Spleen (tissue), 7 donors: ENCODE results near the gene GJA8.

Experiments used
- CTCF ChIP-seq, 11 experiments: fragments of 200-600 bp in 7 of 11; fragments of 450-650 bp in 4 of 11; sonication (generic) in 4 of 11; IDR thresholded peaks in 8 of 11; conservative IDR thresholded peaks in 3 of 11; 1 replicate in 7 of 11; 2 replicates in 4 of 11; pipeline versions ENCODE4 v1.4.0 to v1.8.0; 2016 to 2021; ENCODE audit warnings: antibody characterized with exemption in 11 of 11, inconsistent platforms in 4 of 11, mild to moderate bottlenecking in 1 of 11
- POLR2A ChIP-seq, 3 donors: fragments of 450-650 bp; IDR thresholded peaks; one replicate each; pipeline ENCODE4 v1.5.1; 2017; ENCODE audit warnings: antibody characterized with exemption in 3 of 3, mild to moderate bottlenecking in 1 of 3
- POLR2AphosphoS5 ChIP-seq, 3 donors: sonication (generic); formaldehyde crosslinking; IDR thresholded peaks; one replicate each; pipeline ENCODE4 v1.5.1; 2017; ENCODE audit warnings: antibody characterized with exemption in 3 of 3
- donor health status: DM: no; HTN: no; CAD: no; lungs with moderate emphysema.
- donor health status: DM: no; HTN: no; CAD: no.
- donor health status: DM: no; HTN: no; CAD: no.

GRCh38 chr1:147907786-147908509 is 5.4 kb downstream of the GJA8 start:
- TF ChIP-seq POLR2AphosphoS5 (IDR thresholded peaks at IDR 0.05) (no peak), CTCF (IDR thresholded peaks at IDR 0.05 in 8 of 11, conservative IDR thresholded peaks at IDR 0.05 in 3 of 11) (no peak), POLR2A (IDR thresholded peaks at IDR 0.05) (no peak)
